Mucosa of descending colon (tissue), 3 donors: ENCODE measurements around the gene LMX1A. TPM values are rescaled to one million over a fixed set of nuclear protein-coding genes. Genes with fewer than 3 reads are reported as not detected.

Experiments
- ATAC-seq: fragments of 200-7000 bp; cut with Tn5 transposase; one replicate; pipeline ENCODE4 v1.9.1; 2020; ENCODE audit warnings: mild to moderate bottlenecking, moderate library complexity
- DNase-seq, 3 donors: peaks; one replicate each; pipeline ENCODE4 v3.0.0-alpha.2; 2020
- H3K36me3 ChIP-seq: fragments of 200-600 bp; one replicate; pipeline ENCODE4 v1.8.0; 2021; ENCODE audit warnings: low read depth, mild to moderate bottlenecking
- H3K4me1 ChIP-seq: fragments of 200-600 bp; one replicate; pipeline ENCODE4 v1.8.0; 2021; ENCODE audit warnings: low read depth, mild to moderate bottlenecking
- H3K4me3 ChIP-seq: fragments of 200-600 bp; one replicate; pipeline ENCODE4 v1.8.0; 2021; ENCODE audit warnings: mild to moderate bottlenecking
- H3K9me3 ChIP-seq: fragments of 200-600 bp; one replicate; pipeline ENCODE4 v1.8.0; 2021; ENCODE audit warnings: mild to moderate bottlenecking
- intact Hi-C, 2 donors: fragments of 100-400 bp; cut with DNase I in 1 of 2; cut with micrococcal nuclease in 1 of 2; formaldehyde crosslinking; loops; one replicate each; pipeline versions ENCODE4 v1.11.0 to v1.11.1; 2022; cut with DNase I, micrococcal nuclease
- total RNA-seq, 3 donors: library from RNA; stranded (reverse); fragmentation: NEBNext Ultra II Directional in 2 of 3; extraction: Animal tissue kit (Norgen Biotek cat#: 25700) in 2 of 3; gene quantifications; one replicate each; pipeline versions ENCODE4 v1.2.1 to v1.2.4, GENCODE V29; 2021 to 2023
- TF ChIP-seq, protein P1 (sequence below): fragments of 200-600 bp; IDR thresholded peaks from one replicate; pipeline ENCODE4 v1.8.0; 2022; ENCODE audit warnings: antibody characterized with exemption, mild to moderate bottlenecking
- donor health status: DM: no; HTN: no; CAD: no; lungs with moderate emphysema.
- donor health status: DM: no; HTN: no; CAD: no.
- donor health status: DM: no; HTN: yes; CAD: no.

The LMX1A gene
- total RNA-seq, 3 donors from 2014 or later = 0.31 to 0.84 (median 0.38) TPM

DNA sequence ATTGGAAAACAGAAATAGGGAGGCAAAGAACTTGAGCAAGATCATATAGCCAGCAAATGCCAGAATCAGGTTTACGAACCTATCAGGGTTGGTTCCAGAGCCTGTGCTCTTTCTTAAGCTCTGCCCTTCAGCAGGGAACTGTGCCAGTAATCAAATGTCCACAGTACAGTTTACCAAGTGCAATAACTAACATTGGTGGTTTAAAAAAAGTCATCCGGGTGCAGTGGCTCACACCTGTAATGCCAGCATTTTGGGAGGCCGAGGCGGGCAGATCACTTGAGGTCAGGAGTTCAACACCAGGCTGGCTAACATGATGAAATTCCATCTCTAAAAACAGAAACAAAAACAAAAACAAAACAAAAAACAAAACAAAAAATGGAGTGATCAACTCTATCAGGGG is 182.7 kb downstream of the LMX1A start:
- intact Hi-C loops = no loop called here
- H3K4me3 ChIP-seq = no peak overlapping the region
- no peaks in the 10 kb centered on the region for H3K9me3 ChIP-seq
- ATAC-seq = no peak
- no peak for DNase-seq
- no peaks in the 10 kb centered on the region for H3K36me3 ChIP-seq
- H3K4me1 ChIP-seq = no peaks in the 10 kb centered on the region
- TF ChIP-seq, protein P1, sequence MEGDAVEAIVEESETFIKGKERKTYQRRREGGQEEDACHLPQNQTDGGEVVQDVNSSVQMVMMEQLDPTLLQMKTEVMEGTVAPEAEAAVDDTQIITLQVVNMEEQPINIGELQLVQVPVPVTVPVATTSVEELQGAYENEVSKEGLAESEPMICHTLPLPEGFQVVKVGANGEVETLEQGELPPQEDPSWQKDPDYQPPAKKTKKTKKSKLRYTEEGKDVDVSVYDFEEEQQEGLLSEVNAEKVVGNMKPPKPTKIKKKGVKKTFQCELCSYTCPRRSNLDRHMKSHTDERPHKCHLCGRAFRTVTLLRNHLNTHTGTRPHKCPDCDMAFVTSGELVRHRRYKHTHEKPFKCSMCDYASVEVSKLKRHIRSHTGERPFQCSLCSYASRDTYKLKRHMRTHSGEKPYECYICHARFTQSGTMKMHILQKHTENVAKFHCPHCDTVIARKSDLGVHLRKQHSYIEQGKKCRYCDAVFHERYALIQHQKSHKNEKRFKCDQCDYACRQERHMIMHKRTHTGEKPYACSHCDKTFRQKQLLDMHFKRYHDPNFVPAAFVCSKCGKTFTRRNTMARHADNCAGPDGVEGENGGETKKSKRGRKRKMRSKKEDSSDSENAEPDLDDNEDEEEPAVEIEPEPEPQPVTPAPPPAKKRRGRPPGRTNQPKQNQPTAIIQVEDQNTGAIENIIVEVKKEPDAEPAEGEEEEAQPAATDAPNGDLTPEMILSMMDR = no peak

DNA sequence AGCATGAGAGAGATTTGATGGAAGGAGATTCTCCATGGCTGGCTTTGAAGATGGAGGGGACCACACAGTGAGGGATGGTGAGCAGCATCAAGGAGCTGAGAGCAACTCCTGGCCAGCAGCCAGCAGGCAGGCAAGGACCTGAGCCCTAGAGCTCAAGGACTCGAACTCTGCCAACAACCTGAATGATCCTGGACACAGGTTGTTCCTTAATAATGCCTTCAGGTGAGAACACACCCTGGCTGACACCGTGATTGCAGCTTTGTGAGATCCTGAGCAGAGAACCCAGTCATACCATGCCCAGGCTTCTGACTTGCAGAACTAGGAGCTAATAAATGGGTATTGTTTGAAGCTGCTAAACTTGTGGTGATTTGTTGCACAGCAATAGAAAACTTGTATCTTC is 183.1 kb downstream of the LMX1A start:
- no peaks in the 10 kb centered on the region for H3K9me3 ChIP-seq
- no peaks in the 10 kb centered on the region for H3K4me1 ChIP-seq
- DNase-seq (no peak), ATAC-seq (no peak)
- intact Hi-C loops = no loop called here
- TF ChIP-seq, protein P1 = no peak
- H3K4me3 ChIP-seq = no peak overlapping the region
- H3K36me3 ChIP-seq = no peaks in the 10 kb centered on the region

DNA sequence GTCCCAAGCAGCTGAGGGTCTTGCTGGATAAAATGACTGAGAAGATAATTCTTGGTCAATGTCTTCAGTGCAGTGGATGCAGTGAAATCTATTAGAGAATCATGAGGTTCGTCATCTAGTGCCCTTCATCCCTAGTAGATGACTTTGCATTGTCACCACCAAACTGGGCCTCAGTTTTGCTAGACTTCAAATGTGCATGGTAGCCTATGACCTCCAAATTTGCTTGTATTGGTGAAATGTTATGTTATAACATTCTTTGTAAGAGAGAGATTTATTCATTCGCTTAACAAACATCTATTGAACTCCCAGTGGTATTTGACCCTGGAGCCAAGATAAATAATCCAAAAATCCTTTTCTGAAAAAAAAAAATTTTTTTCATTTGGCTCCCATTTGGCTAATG is 183.8 kb downstream of the LMX1A start:
- TF ChIP-seq, protein P1 = no peak
- no peaks in the 10 kb centered on the region for H3K36me3 ChIP-seq
- no peaks in the 10 kb centered on the region for H3K9me3 ChIP-seq
- ATAC-seq (no peak), DNase-seq (no peak)
- H3K4me1 ChIP-seq = no peaks in the 10 kb centered on the region
- H3K4me3 ChIP-seq = no peak overlapping the region
- intact Hi-C loops = no loop called here

DNA sequence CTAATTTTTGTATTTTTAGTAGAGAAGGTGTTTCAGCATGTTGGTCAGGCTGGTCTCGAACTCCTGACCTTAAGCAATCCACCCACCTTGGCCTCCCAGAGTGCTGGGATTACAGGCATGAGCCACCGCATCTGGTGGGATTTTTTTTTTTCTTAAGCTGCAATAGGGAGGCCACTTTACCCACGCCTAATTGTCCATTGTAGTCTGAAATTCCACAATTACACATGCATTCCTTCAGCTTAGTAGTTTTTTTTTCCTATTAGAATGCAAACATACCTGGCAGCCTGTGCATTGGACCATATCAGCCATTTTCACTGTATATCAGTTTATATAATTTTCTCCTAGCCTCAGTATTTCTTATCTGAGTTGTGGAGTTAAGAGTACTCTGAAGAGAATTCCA is 186.8 kb downstream of the LMX1A start:
- TF ChIP-seq, protein P1 = no peak
- no peaks in the 10 kb centered on the region for H3K4me1 ChIP-seq
- intact Hi-C loops = no loop called here
- H3K4me3 ChIP-seq = no peak overlapping the region
- no peaks in the 10 kb centered on the region for H3K9me3 ChIP-seq
- no peaks in the 10 kb centered on the region for H3K36me3 ChIP-seq
- ATAC-seq = no peak
- DNase-seq = no peak

DNA sequence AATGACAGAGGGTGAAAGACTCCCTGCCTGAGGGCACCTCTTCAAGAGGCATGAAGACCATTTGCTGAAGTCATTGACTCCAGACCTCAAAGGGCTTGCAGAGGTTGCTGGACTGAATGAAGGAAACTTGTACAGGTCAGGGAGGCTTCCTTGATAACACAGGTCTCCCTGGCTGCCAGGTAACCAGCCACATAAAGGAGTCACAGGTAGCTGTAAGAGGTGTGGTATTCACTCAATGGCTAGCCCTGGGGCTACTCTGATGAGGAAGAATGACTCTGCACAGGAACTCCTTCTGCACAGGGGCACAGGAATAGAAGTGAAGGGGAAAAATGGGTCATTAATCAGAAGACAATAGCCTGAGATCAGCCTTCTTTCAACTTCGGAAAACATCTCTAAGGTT is 187.5 kb downstream of the LMX1A start:
- Histone ChIP-seq H3K9me3 (no peaks in the 10 kb centered on the region), H3K4me3 (no peak overlapping the region), H3K4me1 (no peaks in the 10 kb centered on the region), H3K36me3 (no peaks in the 10 kb centered on the region)
- no peak for DNase-seq
- TF ChIP-seq, protein P1 = no peak
- intact Hi-C loops = no loop called here
- no peak for ATAC-seq

DNA sequence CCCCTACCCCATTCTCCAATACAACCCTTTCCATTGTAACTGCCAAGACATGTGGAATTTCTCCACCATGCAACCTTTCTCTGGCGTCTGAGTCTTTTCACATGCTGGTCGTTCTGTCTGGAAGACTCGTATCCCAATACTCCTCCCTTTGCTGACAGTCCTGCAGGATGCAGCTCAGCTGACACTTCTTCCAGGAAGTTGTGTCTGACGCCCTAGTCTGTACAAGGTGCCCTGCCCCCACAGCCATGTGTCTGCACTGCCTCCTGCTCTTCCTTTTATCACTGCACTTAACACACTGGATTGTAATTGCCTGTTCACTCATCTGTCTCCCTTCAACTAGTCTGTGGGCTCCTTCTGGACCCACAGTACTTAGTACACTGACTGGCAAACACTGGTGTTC is 188.0 kb downstream of the LMX1A start:
- TF ChIP-seq, protein P1 = no peak
- no peak for ATAC-seq

More for the DNA sequence above, 188.0 kb downstream of the LMX1A start:
- H3K9me3 ChIP-seq = no peaks in the 10 kb centered on the region
- intact Hi-C loops = no loop called here
- no peak overlapping the region for H3K4me3 ChIP-seq
- no peak for DNase-seq
- H3K4me1 ChIP-seq = no peaks in the 10 kb centered on the region
- no peaks in the 10 kb centered on the region for H3K36me3 ChIP-seq
